HL-60/S4 treated with retinoic acid at 250 ng/mL for 4 days and 3 days (cell line): ENCODE data around the gene CRIP3.

ENCODE experiments used
- in situ Hi-C: fragments of 300-500 bp; cut with MboI; formaldehyde crosslinking; loops from 2 replicates; pipeline ENCODE4 v1.7.0; 2022; ENCODE audit warnings: low sequenced_read_pairs

The CRIP3 gene

GRCh38 chr6:43258807-43259686 is 49.6 kb downstream of the CRIP3 start:
- in situ Hi-C loops = loop anchor here (25.0 kb wide), 1 partner anchor 228 kb away; the partner anchor contains the start of gene TJAP1

- in situ Hi-C loops = loop anchor here (25.0 kb wide), 1 partner anchor 229 kb away; the partner anchor contains the start of gene TJAP1
Measured at GRCh38 chr6:43258180-43258579, 50.4 kb downstream of the CRIP3 start.

GRCh38 chr6:43257367-43258145 is 51.1 kb downstream of the CRIP3 start:
- in situ Hi-C loops = loop anchor here (25.0 kb wide), 1 partner anchor 230 kb away; the partner anchor contains the start of gene TJAP1

GRCh38 chr6:43256670-43257366 is 51.8 kb downstream of the CRIP3 start:
- in situ Hi-C loops = loop anchor here (25.0 kb wide), 1 partner anchor 230 kb away; the partner anchor contains the start of gene TJAP1
